Stimulated activated CD4-positive, alpha-beta T cell treated with anti-CD3 and anti-CD28 coated beads, TNF-alpha, amount 100 ng/mL, for 24 hours (primary cell): ENCODE data around the gene SKA1.
"Not testable (repeated sequence)": the region's sequence is repeated elsewhere in the genome, so short reads cannot be mapped to it uniquely, and the experiment has no call there.

ENCODE experiments used
- DNase-seq, 3 experiments: peaks; one replicate each; pipeline ENCODE4 v3.0.0-alpha.2; 2020; ENCODE audit warnings: low read depth in 3 of 3

SKA1 gene

DNA sequence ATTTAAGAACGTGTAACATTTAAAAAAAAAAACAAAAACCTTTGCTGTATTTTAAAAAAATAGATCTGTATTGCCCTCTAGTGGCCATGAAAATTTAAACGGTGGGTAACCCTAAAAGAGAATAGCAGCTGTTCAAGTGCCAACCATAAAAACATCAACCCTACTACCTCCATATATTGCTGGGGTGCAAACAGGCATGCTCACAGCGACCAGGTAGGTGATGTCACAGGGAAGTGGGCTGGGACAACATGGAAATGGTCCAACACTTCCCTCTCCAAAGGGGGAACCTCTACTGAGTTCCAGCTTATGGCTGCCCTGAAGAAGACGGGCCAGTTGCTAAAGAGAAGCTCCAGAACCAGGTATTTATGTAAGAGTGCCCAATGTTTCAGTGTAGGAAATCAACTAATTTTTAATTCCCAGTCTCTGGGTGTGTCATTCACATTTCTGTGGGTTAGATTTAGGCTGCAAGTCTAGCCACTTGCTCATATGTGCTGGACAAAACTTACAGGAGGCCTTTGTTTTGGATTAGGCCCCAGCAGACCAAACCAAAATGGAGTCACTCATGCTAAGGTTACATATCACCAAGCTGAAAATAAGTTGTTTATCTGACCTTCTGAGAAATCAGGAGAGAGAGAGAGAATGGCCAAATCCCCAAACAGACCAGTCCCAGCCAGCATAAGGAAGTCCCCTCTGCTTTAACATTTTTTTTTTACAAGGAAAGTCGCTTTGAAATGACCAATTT, 54.5 kb downstream of the SKA1 start:
- no peak for DNase-seq

GRCh38 chr18:50432915-50433314, 58.1 kb downstream of the SKA1 start:
- no peak for DNase-seq

DNA sequence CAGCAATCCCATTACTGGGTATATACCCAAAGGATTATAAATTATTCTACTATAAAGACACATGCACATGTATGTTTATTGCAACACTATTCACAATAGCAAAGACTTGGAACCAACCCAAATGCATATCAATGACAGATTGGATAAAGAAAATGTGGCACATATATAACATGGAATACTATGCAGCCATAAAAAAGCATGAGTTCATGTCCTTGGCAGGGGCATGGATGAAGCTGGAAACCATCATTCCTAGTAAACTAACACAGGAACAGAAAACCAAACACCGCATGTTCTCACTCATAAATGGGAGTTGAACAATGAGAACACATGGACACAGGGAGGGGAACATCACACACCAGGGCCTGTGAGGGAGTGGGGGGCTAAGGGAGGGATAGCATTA, 61.9 kb downstream of the SKA1 start:
- not testable (repeated sequence) for DNase-seq

GRCh38 chr18:50439460-50440015, 64.7 kb downstream of the SKA1 start:
- no peak for DNase-seq

- DNase-seq, result no peak
These were observed 66.2 kb downstream of the SKA1 start for GRCh38 chr18:50441016-50441415.

DNA sequence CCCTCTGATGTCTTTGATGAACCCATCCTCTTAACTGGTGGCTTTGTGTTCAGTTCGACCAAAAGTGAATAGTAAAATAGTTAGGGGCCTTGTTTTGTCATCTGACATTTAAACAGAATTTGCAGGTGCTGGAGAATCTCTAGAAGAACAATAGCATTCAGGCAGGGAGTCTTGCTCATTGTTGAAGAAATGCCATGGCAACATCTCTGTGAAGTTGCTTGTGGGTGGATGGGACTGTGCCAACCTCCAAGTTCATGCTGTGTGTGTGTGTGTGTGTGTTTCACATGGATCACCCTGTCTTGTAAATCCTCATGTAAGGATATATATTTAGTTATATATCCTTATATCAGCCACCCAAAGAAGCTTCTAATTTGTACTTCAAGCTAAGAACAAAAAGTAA, 66.7 kb downstream of the SKA1 start:
- DNase-seq, result no peak
